ENCODE measurements around the gene CYTH3. TPM values are rescaled to one million over a fixed set of nuclear protein-coding genes. Genes with fewer than 3 reads are reported as not detected.

Gene CYTH3
- total RNA-seq, 2 experiments from 2014 or later = 1.2 to 1.7 TPM

DNA sequence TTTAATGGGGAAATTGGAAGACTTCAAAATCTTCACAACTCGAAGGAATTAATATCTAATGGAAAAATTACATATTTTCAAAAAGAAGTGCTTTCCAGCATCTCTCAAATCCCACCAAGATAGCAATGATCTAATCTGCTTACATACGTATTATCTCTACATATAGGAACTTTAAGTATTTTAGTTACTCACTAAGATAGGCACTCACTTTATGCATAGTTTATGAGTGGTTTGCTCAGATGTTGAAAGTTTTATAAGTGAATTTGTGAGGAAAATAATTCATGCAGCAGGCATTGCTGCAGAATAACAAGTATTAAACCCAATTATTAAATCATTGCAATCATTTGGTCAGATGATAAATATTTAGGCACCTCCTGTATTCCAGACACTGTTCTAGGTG lies 2.3 kb upstream of the CYTH3 start:
- DNase-seq = no peak
- Mint-ChIP-seq H3K27ac (no peak overlapping the region), H3K36me3 (ENCODE audit: low read depth) (no peaks in the 10 kb centered on the region), H3K27me3 (peaks cover 39% of the 10 kb centered on the region), H3K9me3 (no peaks in the 10 kb centered on the region), H3K4me3 (no peak overlapping the region), H3K4me1 (peaks cover 20% of the 10 kb centered on the region)
- ChIA-PET POLR2A (no interaction called here), CTCF (no interaction called here)

DNA sequence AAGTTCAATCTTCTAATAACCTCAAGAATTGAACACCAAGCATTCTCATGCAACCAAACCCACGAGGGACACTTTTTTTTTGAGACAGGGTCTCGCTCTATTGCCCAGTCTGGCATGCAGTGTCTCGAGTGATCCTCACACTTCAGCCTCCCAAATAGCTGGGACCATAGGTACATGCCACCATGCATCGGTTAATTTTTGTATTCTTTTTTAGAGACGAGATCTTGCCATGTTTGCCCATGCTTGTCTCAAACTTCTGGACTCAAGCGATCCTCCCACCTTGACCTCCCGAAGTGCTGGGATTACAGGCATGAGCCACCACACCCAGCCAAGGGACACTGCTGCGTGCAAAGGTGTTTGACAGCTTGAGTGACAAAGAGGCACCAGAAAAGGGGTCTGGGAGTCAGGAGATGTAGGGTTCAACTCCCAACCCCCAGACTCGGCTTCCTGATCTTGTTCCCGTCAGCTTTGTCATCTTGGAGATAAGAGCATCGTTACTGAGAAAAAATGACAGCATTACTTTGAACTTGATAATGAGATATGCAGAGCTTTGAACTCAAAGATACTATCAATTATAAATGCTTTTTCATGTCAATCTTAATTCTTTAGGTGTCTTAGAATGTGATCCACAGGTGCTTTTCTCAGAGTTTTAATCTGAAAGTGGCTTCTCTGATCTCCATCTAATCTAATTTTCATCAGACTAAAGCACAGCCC lies 1.6 kb upstream of the CYTH3 start:
- Mint-ChIP-seq H3K4me1 (peaks cover 20% of the 10 kb centered on the region), H3K4me3 (no peak overlapping the region), H3K27me3 (peaks cover 46% of the 10 kb centered on the region), H3K36me3 (ENCODE audit: low read depth) (no peaks in the 10 kb centered on the region), H3K27ac (no peak overlapping the region), H3K9me3 (no peaks in the 10 kb centered on the region)
- no peak for DNase-seq
- ChIA-PET CTCF (interaction anchor here (1.3 kb wide), 1 partner anchor 22 kb away, joined by 3 read pairs; no protein-coding TSS in a partner anchor), POLR2A (no interaction called here)

DNA sequence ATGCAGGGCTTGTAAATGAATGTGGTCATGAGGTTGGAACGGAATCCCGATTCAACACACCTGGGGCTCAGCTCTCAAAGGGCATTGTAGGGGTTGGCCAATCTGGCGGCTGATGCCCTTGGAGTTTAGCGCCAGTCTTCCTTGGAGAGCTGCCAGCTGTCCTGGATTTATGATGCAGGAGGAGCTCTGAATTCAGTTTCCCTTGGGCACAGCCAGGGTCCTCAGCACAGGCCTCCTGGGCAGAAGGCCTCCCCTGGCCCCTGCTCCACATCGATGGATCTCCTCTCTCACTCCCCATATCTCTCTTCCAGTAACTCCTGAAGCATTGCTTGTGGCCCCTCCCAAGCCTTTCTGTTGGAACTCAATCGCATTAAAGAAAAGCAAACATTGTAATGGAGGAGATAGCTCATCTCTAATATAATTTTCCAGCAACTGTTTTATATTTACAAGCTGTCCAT lies 985 bp upstream of the CYTH3 start:
- H3K27me3 Mint-ChIP-seq = peaks cover 52% of the 10 kb centered on the region
- no peak overlapping the region for H3K27ac Mint-ChIP-seq
- H3K4me1 Mint-ChIP-seq = peaks cover 20% of the 10 kb centered on the region
- H3K36me3 Mint-ChIP-seq (ENCODE audit: low read depth) = no peaks in the 10 kb centered on the region
- no peak for DNase-seq
- CTCF ChIA-PET = interaction anchor here (1.3 kb wide), 1 partner anchor 22 kb away, joined by 3 read pairs; no protein-coding TSS in a partner anchor
- H3K4me3 Mint-ChIP-seq = peak overlapping the region; percentile 10
- no peaks in the 10 kb centered on the region for H3K9me3 Mint-ChIP-seq
- POLR2A ChIA-PET = no interaction called here

DNA sequence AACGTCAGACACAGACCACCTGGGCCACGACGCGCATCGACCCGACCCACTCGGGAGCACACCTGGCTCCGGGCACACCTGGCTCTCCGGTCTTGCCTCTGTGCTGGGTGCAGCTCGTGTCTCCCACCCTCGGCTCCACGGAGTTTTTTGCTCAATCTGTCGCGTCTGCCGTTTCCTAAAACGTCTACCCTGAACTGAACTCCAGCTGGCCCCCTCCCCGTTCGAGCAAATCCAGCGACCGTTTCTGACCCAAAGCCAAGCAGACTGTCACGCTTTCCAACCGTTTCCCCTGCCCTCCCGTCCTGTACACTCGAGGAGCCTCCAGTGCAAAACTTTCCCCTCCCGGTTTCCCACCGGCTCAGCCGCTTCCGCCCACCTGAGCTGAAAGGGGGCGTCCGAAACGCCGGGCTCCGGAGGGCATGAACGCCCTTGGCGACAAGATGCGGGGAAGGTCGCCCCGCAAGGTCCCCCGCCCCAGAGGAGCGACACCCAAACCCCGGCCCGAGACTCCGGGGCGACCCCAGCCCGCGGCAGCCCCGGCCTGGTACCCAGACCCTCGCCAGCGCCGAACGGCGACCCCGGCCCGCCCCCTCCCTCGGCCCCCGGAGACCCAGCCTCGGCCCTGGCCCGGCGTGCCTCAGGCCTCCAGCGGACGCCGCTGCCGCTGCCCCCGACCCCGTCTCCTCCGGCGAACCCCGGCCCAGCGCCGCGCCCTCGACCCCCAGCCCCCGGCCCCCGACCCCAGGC lies 557 bp downstream of the CYTH3 start:
- Mint-ChIP-seq H3K4me3 (peak overlapping the region; percentile 70), H3K27ac (no peak overlapping the region), H3K27me3 (peaks cover 58% of the 10 kb centered on the region), H3K4me1 (peaks cover 20% of the 10 kb centered on the region), H3K36me3 (ENCODE audit: low read depth) (no peaks in the 10 kb centered on the region), H3K9me3 (no peaks in the 10 kb centered on the region)
- peak; percentile 19 for DNase-seq
- CTCF ChIA-PET = interaction anchor here (0.8 to 1.6 kb wide), 3 partner anchors 10 to 264 kb away, joined by 3 to 4 read pairs (median 3); no protein-coding TSS in a partner anchor
- POLR2A ChIA-PET = interaction anchor here (0.9 kb wide), 1 partner anchor 9 kb away, joined by 3 read pairs; no protein-coding TSS in a partner anchor

DNA sequence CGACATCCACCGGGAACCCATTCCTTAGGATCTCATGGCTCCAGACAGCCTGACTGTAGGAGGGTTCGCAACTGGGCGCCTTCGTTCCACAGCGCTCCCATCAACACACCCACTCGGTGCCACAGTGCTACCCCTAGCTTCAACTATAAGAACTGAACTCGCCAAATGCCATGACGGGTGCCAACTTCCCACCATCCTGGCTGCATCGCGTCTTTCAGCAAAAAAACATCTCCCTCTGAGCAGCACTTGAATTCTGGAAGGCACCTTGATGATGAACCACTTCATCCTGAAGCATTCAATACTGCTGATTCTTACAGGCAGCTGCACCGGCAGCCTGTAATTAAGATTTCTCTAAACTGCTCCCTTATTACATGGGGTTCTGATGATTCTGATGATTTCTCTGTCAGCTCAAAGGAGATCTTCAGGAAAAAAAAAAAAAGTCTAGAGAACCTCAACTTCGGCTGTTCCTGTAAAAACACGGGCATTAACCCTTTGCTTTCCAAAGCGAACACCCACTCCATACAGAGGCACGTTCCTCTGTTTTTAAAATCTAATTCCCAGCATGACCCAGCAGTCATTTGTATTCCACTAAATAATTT lies 1.3 kb downstream of the CYTH3 start:
- H3K27ac Mint-ChIP-seq = no peak overlapping the region
- POLR2A ChIA-PET = interaction anchor here (0.6 to 0.9 kb wide), 2 partner anchors 8 to 208 kb away, joined by 3 read pairs; no protein-coding TSS in a partner anchor
- no peaks in the 10 kb centered on the region for H3K9me3 Mint-ChIP-seq
- H3K27me3 Mint-ChIP-seq = peaks cover 64% of the 10 kb centered on the region
- no peaks in the 10 kb centered on the region for H3K36me3 Mint-ChIP-seq (ENCODE audit: low read depth)
- peak overlapping the region; percentile 70 for H3K4me3 Mint-ChIP-seq
- CTCF ChIA-PET = interaction anchor here (0.7 to 1.6 kb wide), 7 partner anchors 9 to 1487 kb away, joined by 3 to 5 read pairs (median 3); no protein-coding TSS in a partner anchor
- DNase-seq = peak; percentile 33
- peaks cover 20% of the 10 kb centered on the region for H3K4me1 Mint-ChIP-seq

DNA sequence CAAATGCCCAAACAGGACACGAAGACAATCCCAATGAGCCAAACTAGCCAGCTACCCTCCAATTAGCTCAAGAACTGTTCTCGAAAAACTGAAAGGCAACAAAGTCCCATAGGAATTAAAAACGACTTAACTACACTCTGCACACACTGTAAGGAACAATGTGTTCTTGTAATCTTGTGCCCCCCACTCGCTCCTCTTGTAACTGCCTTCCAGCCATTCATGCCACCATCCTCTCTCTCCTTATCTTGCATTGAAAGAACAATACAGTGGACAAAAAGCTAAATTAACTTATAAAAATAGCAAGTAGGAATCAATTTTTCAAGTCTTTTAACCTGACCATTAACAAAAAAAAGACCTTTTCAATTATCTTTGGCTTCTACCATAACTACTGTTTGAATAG lies 2.9 kb downstream of the CYTH3 start:
- Mint-ChIP-seq H3K27ac (no peak overlapping the region), H3K4me3 (no peak overlapping the region), H3K27me3 (peaks cover 66% of the 10 kb centered on the region), H3K9me3 (no peaks in the 10 kb centered on the region), H3K4me1 (peaks cover 20% of the 10 kb centered on the region), H3K36me3 (ENCODE audit: low read depth) (no peaks in the 10 kb centered on the region)
- ChIA-PET POLR2A (interaction anchor here (1.0 kb wide), 1 partner anchor 102 kb away, joined by 4 read pairs; no protein-coding TSS in a partner anchor), CTCF (no interaction called here)
- no peak for DNase-seq

DNA sequence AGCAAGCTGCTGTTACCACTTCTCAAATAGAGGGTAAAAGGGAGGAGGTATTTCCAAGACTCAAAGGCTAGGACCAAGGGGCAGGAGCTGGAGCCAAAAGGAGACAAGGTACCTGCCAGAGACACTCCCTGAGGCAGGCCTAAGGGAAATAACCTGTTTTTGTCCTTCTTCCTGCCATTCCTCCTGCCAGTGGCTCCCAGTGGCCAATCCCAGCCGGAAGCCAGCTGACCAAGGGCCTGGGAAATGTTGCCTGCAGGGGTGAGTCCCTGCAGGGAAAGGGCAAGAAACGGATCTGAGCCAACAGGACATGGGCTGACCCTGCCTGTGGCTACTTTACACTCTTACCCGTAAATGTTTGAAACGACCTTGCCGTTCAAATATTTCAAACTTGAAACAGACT lies 3.5 kb downstream of the CYTH3 start:
- no peak overlapping the region for H3K4me3 Mint-ChIP-seq
- H3K36me3 Mint-ChIP-seq (ENCODE audit: low read depth) = no peaks in the 10 kb centered on the region
- ChIA-PET CTCF (interaction anchor here (1.4 kb wide), 1 partner anchor 272 kb away, joined by 3 read pairs; no protein-coding TSS in a partner anchor), POLR2A (interaction anchor here (0.6 to 1.0 kb wide), 2 partner anchors 101 to 426 kb away, joined by 3 to 4 read pairs; no protein-coding TSS in a partner anchor)
- no peaks in the 10 kb centered on the region for H3K9me3 Mint-ChIP-seq
- H3K27ac Mint-ChIP-seq = no peak overlapping the region
- peaks cover 61% of the 10 kb centered on the region for H3K27me3 Mint-ChIP-seq
- H3K4me1 Mint-ChIP-seq = peaks cover 17% of the 10 kb centered on the region
- no peak for DNase-seq

DNA sequence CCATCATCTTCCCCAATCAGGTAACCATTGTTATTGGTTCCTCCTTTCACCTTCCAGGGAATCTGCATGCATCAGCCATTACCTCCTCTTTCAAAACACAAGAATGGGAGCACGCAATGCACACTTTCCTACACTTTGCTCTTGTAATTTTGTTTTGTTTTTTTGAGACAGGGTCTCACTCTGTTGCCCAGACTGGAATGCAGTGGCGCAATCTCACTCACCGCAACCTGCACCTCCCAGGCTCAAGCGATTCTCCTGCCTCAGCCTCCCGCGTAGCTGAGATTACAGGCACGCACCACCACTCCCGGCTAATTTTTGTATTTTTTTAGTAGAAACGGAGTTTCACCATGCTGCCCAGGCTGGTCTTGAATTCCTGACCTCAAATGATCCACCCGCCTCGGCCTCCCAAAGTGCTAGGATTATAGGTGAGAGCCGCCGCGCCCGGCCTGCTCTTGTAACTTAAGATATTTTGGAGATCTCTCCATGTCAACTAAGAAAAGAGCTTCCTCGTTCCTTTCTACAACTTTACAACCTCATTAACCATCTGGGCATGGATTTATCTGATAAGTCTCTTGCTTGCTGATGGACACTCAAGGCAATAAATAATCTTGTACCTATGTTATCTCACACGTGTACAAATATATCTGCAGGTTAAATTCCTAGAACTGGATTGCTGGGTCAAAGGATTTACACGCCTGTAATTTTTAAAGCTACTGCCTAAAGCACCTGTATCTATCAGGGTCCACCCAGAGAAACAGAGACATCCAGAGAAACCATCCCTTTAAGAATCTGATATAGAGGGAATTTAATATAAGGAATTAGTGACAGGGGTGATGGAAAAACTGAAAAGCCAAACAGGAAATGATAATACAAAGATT lies 4.2 kb downstream of the CYTH3 start:
- CTCF ChIA-PET = interaction anchor here (1.4 kb wide), 1 partner anchor 271 kb away, joined by 3 read pairs; no protein-coding TSS in a partner anchor
- peaks cover 55% of the 10 kb centered on the region for H3K27me3 Mint-ChIP-seq
- no peak overlapping the region for H3K4me3 Mint-ChIP-seq
- no peak overlapping the region for H3K27ac Mint-ChIP-seq
- no peaks in the 10 kb centered on the region for H3K36me3 Mint-ChIP-seq (ENCODE audit: low read depth)
- H3K4me1 Mint-ChIP-seq = peaks cover 17% of the 10 kb centered on the region
- POLR2A ChIA-PET = interaction anchor here (0.6 kb wide), 1 partner anchor 427 kb away, joined by 3 read pairs; no protein-coding TSS in a partner anchor
- DNase-seq = no peak
- H3K9me3 Mint-ChIP-seq = no peaks in the 10 kb centered on the region

DNA sequence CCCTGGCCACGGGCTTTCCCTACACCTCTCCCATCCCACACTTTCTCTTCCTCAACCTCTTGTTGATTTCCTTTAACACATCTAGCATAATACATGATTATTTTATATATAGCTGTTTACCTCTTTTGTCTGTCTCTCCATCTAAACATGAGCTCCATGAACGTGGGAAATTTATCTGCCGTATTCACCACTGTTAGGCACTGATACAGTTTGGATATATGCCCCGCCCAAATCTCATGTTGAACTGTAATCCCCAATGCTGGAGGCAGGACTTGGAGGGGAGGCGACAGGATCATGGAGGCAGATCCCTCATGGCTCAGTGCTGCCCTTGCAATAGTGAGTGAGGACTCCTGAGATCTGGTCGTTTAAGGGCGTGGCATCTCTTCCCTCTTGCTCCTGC lies 5.7 kb downstream of the CYTH3 start:
- Mint-ChIP-seq H3K4me3 (no peak overlapping the region), H3K4me1 (peaks cover 11% of the 10 kb centered on the region), H3K27ac (no peak overlapping the region), H3K27me3 (peaks cover 58% of the 10 kb centered on the region), H3K36me3 (ENCODE audit: low read depth) (no peaks in the 10 kb centered on the region), H3K9me3 (no peaks in the 10 kb centered on the region)
- CTCF ChIA-PET = no interaction called here
- POLR2A ChIA-PET = no interaction called here
- DNase-seq = no peak

DNA sequence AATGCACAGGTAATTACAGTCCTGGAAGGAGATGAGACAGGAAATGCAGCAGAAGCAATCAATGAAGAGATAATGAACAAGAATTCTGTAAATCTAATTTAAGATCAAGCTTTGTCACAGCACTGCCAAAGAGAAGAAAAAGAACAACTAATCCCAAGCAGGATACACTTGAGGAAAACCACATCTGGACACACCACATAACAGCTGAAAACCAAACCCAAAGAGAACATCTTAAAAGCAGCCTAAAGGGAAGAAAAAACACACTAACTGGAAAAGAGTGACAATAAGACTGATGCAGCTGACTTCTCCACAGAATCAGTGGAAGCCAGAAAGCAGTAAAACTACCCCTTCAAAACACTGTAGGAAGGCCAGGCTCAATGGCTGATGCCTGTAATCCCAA lies 10.2 kb downstream of the CYTH3 start:
- Mint-ChIP-seq H3K27ac (no peak overlapping the region), H3K9me3 (no peaks in the 10 kb centered on the region)
- POLR2A ChIA-PET = interaction anchor here (1.1 kb wide), 1 partner anchor 9 kb away, joined by 3 read pairs; no protein-coding TSS in a partner anchor

DNA sequence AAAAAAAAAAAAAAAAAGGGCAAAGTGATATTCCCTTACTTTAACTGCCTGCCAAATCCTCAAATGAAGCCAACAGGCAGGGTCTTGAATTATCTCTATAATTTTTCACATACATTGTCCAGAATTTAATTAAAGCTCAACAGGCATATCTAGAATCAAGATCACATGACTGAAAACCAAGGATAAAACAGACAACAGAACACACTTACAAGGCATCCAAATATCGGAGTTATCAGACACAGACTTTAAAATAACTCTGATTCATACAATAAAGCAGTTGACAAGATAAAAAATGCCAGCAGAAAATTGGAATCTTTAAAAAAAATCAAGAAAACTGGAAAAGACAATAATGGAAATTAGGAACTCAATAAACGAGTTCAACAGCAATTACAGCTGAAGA lies 10.7 kb downstream of the CYTH3 start:
- Mint-ChIP-seq H3K27ac (no peak overlapping the region), H3K36me3 (ENCODE audit: low read depth) (no peaks in the 10 kb centered on the region), H3K27me3 (peaks cover 44% of the 10 kb centered on the region), H3K4me3 (no peak overlapping the region), H3K9me3 (no peaks in the 10 kb centered on the region), H3K4me1 (peaks cover 14% of the 10 kb centered on the region)
- POLR2A ChIA-PET = no interaction called here
- no peak for DNase-seq
- CTCF ChIA-PET = interaction anchor here (1.2 kb wide), 1 partner anchor 10 kb away, joined by 4 read pairs; no protein-coding TSS in a partner anchor

More for the DNA sequence above, 10.2 kb downstream of the CYTH3 start:
- CTCF ChIA-PET = interaction anchor here (1.2 kb wide), 1 partner anchor 9 kb away, joined by 4 read pairs; no protein-coding TSS in a partner anchor
- Mint-ChIP-seq H3K27me3 (peaks cover 41% of the 10 kb centered on the region), H3K36me3 (ENCODE audit: low read depth) (no peaks in the 10 kb centered on the region), H3K4me3 (no peak overlapping the region), H3K4me1 (peaks cover 9% of the 10 kb centered on the region)
- no peak for DNase-seq
